Measurements from ENCODE around the gene RFTN1.

DNA sequence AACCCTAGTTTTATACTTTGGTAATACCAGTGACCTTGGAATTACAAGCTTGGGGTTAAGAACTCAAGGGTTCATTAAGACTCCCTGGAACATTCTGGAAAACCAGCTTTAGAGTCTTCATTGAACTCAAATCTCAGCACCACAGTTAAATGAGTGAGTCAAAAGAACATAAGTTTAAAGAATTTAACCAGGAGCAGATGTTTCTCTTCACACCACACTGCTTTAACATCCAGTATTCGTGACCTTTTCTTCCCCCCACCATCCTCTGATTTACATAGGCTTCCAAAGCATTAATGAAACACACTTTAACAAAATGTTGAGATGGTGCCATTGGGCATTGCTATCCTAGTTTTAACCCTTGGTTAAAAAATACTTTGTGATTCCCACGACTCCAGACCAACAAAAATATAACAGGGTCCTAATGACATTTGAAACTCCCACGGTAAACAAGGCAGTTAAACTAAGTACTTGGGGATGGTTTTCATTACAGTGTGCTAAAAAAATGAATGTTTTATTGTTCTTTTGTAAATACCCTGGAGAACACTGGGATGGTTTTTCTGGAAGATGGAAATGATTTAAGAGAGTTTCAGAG is 124.6 kb downstream of the RFTN1 start:
- no peak for TF ChIP-seq EZH2phosphoT487 (IDR thresholded peaks at IDR 0.05; ENCODE audit: unreplicated experiment)
- TF ChIP-seq, protein P1, sequence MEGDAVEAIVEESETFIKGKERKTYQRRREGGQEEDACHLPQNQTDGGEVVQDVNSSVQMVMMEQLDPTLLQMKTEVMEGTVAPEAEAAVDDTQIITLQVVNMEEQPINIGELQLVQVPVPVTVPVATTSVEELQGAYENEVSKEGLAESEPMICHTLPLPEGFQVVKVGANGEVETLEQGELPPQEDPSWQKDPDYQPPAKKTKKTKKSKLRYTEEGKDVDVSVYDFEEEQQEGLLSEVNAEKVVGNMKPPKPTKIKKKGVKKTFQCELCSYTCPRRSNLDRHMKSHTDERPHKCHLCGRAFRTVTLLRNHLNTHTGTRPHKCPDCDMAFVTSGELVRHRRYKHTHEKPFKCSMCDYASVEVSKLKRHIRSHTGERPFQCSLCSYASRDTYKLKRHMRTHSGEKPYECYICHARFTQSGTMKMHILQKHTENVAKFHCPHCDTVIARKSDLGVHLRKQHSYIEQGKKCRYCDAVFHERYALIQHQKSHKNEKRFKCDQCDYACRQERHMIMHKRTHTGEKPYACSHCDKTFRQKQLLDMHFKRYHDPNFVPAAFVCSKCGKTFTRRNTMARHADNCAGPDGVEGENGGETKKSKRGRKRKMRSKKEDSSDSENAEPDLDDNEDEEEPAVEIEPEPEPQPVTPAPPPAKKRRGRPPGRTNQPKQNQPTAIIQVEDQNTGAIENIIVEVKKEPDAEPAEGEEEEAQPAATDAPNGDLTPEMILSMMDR (conservative IDR thresholded peaks at IDR 0.05; ENCODE audit: low read depth in 2 of 2) = no peak
- TF ChIP-seq, protein P2, sequence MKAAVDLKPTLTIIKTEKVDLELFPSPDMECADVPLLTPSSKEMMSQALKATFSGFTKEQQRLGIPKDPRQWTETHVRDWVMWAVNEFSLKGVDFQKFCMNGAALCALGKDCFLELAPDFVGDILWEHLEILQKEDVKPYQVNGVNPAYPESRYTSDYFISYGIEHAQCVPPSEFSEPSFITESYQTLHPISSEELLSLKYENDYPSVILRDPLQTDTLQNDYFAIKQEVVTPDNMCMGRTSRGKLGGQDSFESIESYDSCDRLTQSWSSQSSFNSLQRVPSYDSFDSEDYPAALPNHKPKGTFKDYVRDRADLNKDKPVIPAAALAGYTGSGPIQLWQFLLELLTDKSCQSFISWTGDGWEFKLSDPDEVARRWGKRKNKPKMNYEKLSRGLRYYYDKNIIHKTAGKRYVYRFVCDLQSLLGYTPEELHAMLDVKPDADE (IDR thresholded peaks at IDR 0.05) = no peak
- no peak for TF ChIP-seq EZH2 (IDR thresholded peaks at IDR 0.05; ENCODE audit: low read depth, unreplicated experiment)
- TF ChIP-seq JUNB (IDR thresholded peaks at IDR 0.05; ENCODE audit: unreplicated experiment) = no peak
- TF ChIP-seq POLR2AphosphoS5 (IDR thresholded peaks at IDR 0.05; ENCODE audit: low read depth) = no peak
- no peak for TF ChIP-seq STAT1 (IDR thresholded peaks at IDR 0.05; ENCODE audit: unreplicated experiment)
- TF ChIP-seq NANOG (IDR thresholded peaks at IDR 0.05; ENCODE audit: borderline replicate concordance) = no peak
- TF ChIP-seq, protein P3, sequence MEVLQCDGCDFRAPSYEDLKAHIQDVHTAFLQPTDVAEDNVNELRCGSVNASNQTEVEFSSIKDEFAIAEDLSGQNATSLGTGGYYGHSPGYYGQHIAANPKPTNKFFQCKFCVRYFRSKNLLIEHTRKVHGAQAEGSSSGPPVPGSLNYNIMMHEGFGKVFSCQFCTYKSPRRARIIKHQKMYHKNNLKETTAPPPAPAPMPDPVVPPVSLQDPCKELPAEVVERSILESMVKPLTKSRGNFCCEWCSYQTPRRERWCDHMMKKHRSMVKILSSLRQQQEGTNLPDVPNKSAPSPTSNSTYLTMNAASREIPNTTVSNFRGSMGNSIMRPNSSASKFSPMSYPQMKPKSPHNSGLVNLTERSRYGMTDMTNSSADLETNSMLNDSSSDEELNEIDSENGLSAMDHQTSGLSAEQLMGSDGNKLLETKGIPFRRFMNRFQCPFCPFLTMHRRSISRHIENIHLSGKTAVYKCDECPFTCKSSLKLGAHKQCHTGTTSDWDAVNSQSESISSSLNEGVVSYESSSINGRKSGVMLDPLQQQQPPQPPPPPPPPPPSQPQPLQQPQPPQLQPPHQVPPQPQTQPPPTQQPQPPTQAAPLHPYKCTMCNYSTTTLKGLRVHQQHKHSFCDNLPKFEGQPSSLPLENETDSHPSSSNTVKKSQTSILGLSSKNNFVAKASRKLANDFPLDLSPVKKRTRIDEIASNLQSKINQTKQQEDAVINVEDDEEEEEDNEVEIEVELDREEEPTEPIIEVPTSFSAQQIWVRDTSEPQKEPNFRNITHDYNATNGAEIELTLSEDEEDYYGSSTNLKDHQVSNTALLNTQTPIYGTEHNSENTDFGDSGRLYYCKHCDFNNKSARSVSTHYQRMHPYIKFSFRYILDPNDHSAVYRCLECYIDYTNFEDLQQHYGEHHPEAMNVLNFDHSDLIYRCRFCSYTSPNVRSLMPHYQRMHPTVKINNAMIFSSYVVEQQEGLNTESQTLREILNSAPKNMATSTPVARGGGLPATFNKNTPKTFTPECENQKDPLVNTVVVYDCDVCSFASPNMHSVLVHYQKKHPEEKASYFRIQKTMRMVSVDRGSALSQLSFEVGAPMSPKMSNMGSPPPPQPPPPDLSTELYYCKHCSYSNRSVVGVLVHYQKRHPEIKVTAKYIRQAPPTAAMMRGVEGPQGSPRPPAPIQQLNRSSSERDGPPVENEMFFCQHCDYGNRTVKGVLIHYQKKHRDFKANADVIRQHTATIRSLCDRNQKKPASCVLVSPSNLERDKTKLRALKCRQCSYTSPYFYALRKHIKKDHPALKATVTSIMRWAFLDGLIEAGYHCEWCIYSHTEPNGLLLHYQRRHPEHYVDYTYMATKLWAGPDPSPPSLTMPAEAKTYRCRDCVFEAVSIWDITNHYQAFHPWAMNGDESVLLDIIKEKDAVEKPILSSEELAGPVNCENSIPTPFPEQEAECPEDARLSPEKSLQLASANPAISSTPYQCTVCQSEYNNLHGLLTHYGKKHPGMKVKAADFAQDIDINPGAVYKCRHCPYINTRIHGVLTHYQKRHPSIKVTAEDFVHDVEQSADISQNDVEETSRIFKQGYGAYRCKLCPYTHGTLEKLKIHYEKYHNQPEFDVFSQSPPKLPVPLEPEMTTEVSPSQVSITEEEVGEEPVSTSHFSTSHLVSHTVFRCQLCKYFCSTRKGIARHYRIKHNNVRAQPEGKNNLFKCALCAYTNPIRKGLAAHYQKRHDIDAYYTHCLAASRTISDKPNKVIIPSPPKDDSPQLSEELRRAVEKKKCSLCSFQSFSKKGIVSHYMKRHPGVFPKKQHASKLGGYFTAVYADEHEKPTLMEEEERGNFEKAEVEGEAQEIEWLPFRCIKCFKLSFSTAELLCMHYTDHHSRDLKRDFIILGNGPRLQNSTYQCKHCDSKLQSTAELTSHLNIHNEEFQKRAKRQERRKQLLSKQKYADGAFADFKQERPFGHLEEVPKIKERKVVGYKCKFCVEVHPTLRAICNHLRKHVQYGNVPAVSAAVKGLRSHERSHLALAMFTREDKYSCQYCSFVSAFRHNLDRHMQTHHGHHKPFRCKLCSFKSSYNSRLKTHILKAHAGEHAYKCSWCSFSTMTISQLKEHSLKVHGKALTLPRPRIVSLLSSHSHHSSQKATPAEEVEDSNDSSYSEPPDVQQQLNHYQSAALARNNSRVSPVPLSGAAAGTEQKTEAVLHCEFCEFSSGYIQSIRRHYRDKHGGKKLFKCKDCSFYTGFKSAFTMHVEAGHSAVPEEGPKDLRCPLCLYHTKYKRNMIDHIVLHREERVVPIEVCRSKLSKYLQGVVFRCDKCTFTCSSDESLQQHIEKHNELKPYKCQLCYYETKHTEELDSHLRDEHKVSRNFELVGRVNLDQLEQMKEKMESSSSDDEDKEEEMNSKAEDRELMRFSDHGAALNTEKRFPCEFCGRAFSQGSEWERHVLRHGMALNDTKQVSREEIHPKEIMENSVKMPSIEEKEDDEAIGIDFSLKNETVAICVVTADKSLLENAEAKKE (CRISPR knock-in tag; IDR thresholded peaks at IDR 0.05) = no peak
- no peak for TF ChIP-seq CREB1 (CRISPR knock-in tag; IDR thresholded peaks at IDR 0.05; ENCODE audit: low read depth)
- no peak for TF ChIP-seq REST (IDR thresholded peaks at IDR 0.05; ENCODE audit: unreplicated experiment)
- no peak for TF ChIP-seq ZNF114 (CRISPR knock-in tag; IDR thresholded peaks at IDR 0.05)

Data from GM23338 (cell line).